ENCODE data around the gene TBC1D9B. TPM values are rescaled to one million over a fixed set of nuclear protein-coding genes. Genes with fewer than 3 reads are reported as not detected.

Gene TBC1D9B
- total and polyA plus RNA-seq, 8 donors: 80.6 to 124 (median 97.0) TPM

- DNase-seq (peak in 1 of 4 donors; percentile 5), ATAC-seq (no peak)
- Histone ChIP-seq H3K4me1 (peaks cover 0 to 33% of the 10 kb centered on the region in 2 donors), H3K27me3 (no peaks in the 10 kb centered on the region), H3K9me3 (no peaks in the 10 kb centered on the region), H3K27ac (peak overlapping the region in 1 of 2 donors; percentile 45), H3K4me3 (no peak overlapping the region), H3K36me3 (peaks cover 12 to 97% of the 10 kb centered on the region in 2 donors)
- TF ChIP-seq CTCF (IDR thresholded peaks at IDR 0.05): no peak
- intact Hi-C loops (cut with DNase I): no loop called here
Observed at GRCh38 chr5:179829732-179830435, 77.8 kb downstream of the TBC1D9B start.

- no peak for TF ChIP-seq CTCF (IDR thresholded peaks at IDR 0.05)
- peak in 1 of 4 donors; percentile 38 for DNase-seq
- intact Hi-C loops (cut with DNase I): no loop called here
- Histone ChIP-seq H3K4me3 (no peak overlapping the region), H3K27ac (peak overlapping the region in 1 of 2 donors; percentile 45), H3K4me1 (peaks cover 3 to 43% of the 10 kb centered on the region in 2 donors), H3K9me3 (no peaks in the 10 kb centered on the region), H3K36me3 (peaks cover 15 to 100% of the 10 kb centered on the region in 2 donors), H3K27me3 (no peaks in the 10 kb centered on the region)
- no peak for ATAC-seq
Observed at GRCh38 chr5:179828756-179829421, 78.8 kb downstream of the TBC1D9B start.

- intact Hi-C loops (cut with DNase I): no loop called here
- H3K27me3 ChIP-seq: no peaks in the 10 kb centered on the region
- no peaks in the 10 kb centered on the region for H3K9me3 ChIP-seq
- no peak for TF ChIP-seq CTCF (IDR thresholded peaks at IDR 0.05)
- peak in 2 of 4 donors; percentile 59 to 78 for DNase-seq
- peak overlapping the region in 1 of 2 donors; percentile 60 for H3K27ac ChIP-seq
- H3K4me3 ChIP-seq: peak overlapping the region in 1 of 2 donors; percentile 4
- peaks cover 11 to 100% of the 10 kb centered on the region in 2 donors for H3K36me3 ChIP-seq
- H3K4me1 ChIP-seq: peaks cover 11 to 55% of the 10 kb centered on the region in 2 donors
- ATAC-seq: peak; percentile 58
Observed at GRCh38 chr5:179827680-179828079, 80.0 kb downstream of the TBC1D9B start.

GRCh38 chr5:179825655-179826182 lies 82.0 kb downstream of the TBC1D9B start:
- Histone ChIP-seq H3K27me3 (no peaks in the 10 kb centered on the region), H3K4me1 (peaks cover 20 to 65% of the 10 kb centered on the region in 2 donors), H3K36me3 (peaks cover 8 to 88% of the 10 kb centered on the region in 2 donors), H3K4me3 (peak overlapping the region in 1 of 2 donors; percentile 6), H3K9me3 (no peaks in the 10 kb centered on the region), H3K27ac (no peak overlapping the region)
- DNase-seq (peak in 1 of 4 donors; percentile 50), ATAC-seq (no peak)
- intact Hi-C loops (cut with DNase I): no loop called here
- TF ChIP-seq CTCF (IDR thresholded peaks at IDR 0.05): no peak

- TF ChIP-seq CTCF (IDR thresholded peaks at IDR 0.05): no peak
- Histone ChIP-seq H3K4me1 (peaks cover 27 to 73% of the 10 kb centered on the region in 2 donors), H3K9me3 (no peaks in the 10 kb centered on the region), H3K27me3 (no peaks in the 10 kb centered on the region), H3K36me3 (peaks cover 8 to 78% of the 10 kb centered on the region in 2 donors), H3K27ac (no peak overlapping the region), H3K4me3 (peak overlapping the region in 1 of 2 donors; percentile 96)
- DNase-seq (peak in 1 of 4 donors; percentile 15), ATAC-seq (no peak)
- intact Hi-C loops (cut with DNase I): no loop called here
Observed at GRCh38 chr5:179824745-179825112, 83.0 kb downstream of the TBC1D9B start.
